ENCODE measurements around the gene ST6GAL1.

Gene ST6GAL1

DNA sequence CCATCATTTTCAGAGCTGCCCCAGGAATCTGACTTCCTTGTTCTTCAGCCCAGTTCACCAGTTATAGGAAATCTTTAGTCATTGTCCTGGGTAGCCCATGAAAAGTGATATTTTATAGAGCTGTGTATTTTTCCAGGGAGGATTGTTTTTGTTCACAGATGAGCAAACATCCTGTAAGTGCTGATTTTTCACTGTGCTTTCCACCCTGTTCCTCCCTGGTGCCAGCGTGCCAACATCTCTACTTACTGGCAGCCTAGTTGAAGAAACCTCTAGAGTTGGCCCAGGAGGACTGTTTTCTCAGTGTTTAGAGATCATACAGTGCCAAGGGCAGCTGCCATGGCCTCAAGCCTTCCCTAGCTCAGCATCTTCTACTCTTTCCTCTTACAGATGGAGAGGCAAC lies 41.3 kb downstream of the ST6GAL1 start:
- Histone ChIP-seq H3K27me3 (ENCODE audit: control insufficient read depth, insufficient read depth, low read length) (no peaks in the 10 kb centered on the region), H3K36me3 (ENCODE audit: control insufficient read depth, insufficient read depth, low read length) (peaks cover 76% of the 10 kb centered on the region), H3K4me3 (ENCODE audit: low read depth, low read length) (no peak overlapping the region), H3K9ac (ENCODE audit: low read length) (no peak overlapping the region), H3K9me3 (ENCODE audit: control insufficient read depth, insufficient read depth, low read depth, low read length) (no peaks in the 10 kb centered on the region), H3K27ac (ENCODE audit: low read depth, low read length) (no peak overlapping the region), H3K4me1 (ENCODE audit: control insufficient read depth, insufficient read depth, low read length) (peaks cover 9% of the 10 kb centered on the region; the same call in 1 of the 2 replicates)

DNA sequence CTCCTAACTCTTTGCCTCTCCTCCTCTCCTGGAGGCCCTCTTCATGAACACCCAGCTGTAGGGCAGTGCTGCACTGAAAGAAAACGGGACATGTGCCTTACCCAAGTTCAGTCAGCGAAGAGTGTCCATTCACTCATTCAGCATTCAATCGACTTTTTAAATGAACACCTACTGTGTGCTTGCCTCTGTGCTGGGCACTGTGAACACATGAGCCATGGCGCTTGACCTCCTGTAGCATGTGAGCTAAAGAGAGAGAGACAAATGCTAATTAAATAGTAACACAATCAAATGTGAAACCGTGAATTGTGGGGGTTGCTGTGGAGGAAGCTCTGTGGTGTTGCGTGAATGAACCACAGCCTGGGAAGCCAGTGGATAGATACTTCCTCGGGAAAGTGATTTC lies 43.4 kb downstream of the ST6GAL1 start:
- Histone ChIP-seq H3K27ac (ENCODE audit: low read depth, low read length) (no peak overlapping the region), H3K4me3 (ENCODE audit: low read depth, low read length) (no peak overlapping the region), H3K36me3 (ENCODE audit: control insufficient read depth, insufficient read depth, low read length) (peaks cover 75% of the 10 kb centered on the region), H3K9me3 (ENCODE audit: control insufficient read depth, insufficient read depth, low read depth, low read length) (no peaks in the 10 kb centered on the region), H3K4me1 (ENCODE audit: control insufficient read depth, insufficient read depth, low read length) (peaks cover 8% of the 10 kb centered on the region; the same call in 1 of the 2 replicates), H3K9ac (ENCODE audit: low read length) (no peak overlapping the region), H3K27me3 (ENCODE audit: control insufficient read depth, insufficient read depth, low read length) (no peaks in the 10 kb centered on the region)

DNA sequence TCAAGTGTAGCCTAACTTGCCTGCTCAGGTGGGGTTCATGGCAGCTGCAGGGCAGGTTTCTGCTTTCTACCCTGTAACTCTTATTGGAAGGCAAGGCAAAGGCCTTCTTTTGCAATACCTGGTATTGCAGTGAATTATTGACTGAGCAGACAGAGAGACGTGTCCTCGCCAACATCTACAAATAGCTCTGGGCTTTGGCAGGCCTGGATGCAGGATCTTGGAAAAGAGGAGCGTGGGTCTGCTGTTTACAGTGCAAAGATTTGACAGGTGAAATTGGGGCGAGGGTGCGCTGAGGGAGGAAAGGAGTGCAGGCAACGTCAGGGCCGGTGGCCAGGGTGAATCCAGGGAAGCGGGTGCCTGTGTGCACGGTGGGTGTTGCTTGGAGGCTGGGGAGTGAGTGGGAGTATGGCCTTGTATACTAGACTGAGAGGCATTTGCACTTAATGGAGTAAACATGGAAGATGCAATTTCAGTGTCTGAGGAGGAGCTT lies 44.5 kb downstream of the ST6GAL1 start:
- peaks cover 8% of the 10 kb centered on the region; the same call in 1 of the 2 replicates for H3K4me1 ChIP-seq (ENCODE audit: control insufficient read depth, insufficient read depth, low read length)
- no peaks in the 10 kb centered on the region for H3K9me3 ChIP-seq (ENCODE audit: control insufficient read depth, insufficient read depth, low read depth, low read length)
- H3K36me3 ChIP-seq (ENCODE audit: control insufficient read depth, insufficient read depth, low read length): peaks cover 79% of the 10 kb centered on the region
- no peak overlapping the region for H3K4me3 ChIP-seq (ENCODE audit: low read depth, low read length)
- no peaks in the 10 kb centered on the region for H3K27me3 ChIP-seq (ENCODE audit: control insufficient read depth, insufficient read depth, low read length)
- H3K9ac ChIP-seq (ENCODE audit: low read length): no peak overlapping the region
- no peak overlapping the region for H3K27ac ChIP-seq (ENCODE audit: low read depth, low read length)

DNA sequence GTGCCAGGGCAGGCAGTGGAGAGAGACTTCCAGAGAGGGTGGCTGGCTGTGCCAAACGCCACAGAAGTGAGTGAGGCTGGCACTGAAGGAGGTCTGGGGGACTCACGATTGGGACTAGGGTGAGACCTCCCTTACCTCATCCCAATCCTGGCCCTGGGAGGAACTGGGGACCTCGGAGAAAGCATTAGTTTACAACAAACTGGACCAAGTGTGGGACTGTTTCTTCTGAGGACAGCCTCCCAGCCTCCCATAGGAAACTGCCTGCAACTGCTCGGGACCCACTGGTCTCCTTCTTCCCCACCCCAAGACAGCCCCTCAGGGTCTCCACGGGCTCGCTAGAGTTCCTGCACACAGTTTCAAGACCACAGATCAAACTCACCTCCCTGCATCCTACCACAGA lies 45.4 kb downstream of the ST6GAL1 start:
- no peak overlapping the region for H3K4me3 ChIP-seq (ENCODE audit: low read depth, low read length)
- peaks cover 8% of the 10 kb centered on the region; the same call in 1 of the 2 replicates for H3K4me1 ChIP-seq (ENCODE audit: control insufficient read depth, insufficient read depth, low read length)
- no peaks in the 10 kb centered on the region for H3K9me3 ChIP-seq (ENCODE audit: control insufficient read depth, insufficient read depth, low read depth, low read length)
- H3K36me3 ChIP-seq (ENCODE audit: control insufficient read depth, insufficient read depth, low read length): peaks cover 83% of the 10 kb centered on the region
- no peak overlapping the region for H3K9ac ChIP-seq (ENCODE audit: low read length)
- H3K27ac ChIP-seq (ENCODE audit: low read depth, low read length): no peak overlapping the region
- no peaks in the 10 kb centered on the region for H3K27me3 ChIP-seq (ENCODE audit: control insufficient read depth, insufficient read depth, low read length)

DNA sequence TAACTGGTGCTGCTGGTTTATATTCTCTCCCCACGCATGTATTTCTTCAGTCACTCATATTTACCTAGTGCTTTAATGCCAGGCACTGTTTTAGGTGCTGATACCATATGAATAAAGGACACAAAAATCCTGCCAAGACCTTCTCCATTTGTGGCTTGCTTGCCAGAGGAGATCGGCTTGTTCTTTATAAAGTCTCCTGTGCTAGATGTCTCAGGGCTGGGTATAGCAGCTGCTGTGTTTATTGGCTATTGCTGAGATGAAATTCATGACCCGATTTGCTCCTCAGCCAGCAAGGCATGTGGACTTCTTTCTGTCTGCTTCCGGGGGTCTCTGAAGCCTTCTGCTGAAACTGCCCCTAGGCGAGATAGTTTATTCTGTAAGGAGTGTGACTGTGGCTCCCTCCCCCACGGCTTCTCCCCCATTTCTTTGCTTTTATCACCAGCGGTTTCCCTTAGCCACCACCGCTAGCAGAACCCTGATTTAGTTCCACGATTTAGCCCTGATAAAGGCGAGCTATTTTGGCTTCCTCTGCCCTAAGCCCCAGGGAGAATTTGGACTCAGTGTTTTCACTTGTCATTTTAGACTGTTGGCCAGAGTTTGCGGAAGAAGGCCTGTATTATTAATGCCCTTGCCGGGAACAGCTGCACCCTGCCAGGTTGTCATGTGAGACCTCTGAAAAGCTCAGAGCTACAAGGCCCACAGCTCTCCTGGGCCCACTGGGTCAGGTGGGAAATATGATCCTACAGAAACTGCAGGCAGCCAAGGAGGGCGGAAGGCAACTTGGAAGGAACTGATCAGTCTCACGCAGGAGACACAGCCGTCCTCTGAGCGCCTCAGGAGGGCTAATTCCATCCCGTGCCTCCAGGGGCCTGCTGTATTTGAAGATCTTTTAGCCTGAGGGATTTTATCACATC lies 46.8 kb downstream of the ST6GAL1 start:
- Histone ChIP-seq H3K4me3 (ENCODE audit: low read depth, low read length) (no peak overlapping the region), H3K9ac (ENCODE audit: low read length) (no peak overlapping the region), H3K27ac (ENCODE audit: low read depth, low read length) (no peak overlapping the region), H3K27me3 (ENCODE audit: control insufficient read depth, insufficient read depth, low read length) (no peaks in the 10 kb centered on the region), H3K36me3 (ENCODE audit: control insufficient read depth, insufficient read depth, low read length) (peaks cover 83% of the 10 kb centered on the region), H3K4me1 (ENCODE audit: control insufficient read depth, insufficient read depth, low read length) (peaks cover 8% of the 10 kb centered on the region; the same call in 1 of the 2 replicates), H3K9me3 (ENCODE audit: control insufficient read depth, insufficient read depth, low read depth, low read length) (no peaks in the 10 kb centered on the region)

DNA sequence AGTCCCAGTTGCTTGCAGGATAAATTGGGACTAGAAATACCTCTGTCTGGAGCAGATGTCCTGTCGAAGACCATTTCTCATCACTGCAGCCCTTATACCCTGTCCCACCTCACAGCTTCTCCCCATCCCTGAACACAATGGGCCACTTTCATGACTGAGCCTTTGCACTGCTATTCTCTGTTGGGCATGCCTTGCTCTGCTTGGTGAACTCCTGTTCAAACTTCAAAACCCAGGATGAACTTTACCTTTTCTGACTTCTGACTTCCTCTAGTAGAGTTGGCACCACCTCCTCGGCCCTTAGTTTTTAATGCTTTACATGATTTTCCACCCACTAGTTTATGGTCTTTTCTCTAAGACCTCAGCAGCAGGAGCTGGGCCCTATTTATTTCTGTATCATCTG lies 48.4 kb downstream of the ST6GAL1 start:
- Histone ChIP-seq H3K27me3 (ENCODE audit: control insufficient read depth, insufficient read depth, low read length) (no peaks in the 10 kb centered on the region), H3K4me3 (ENCODE audit: low read depth, low read length) (no peak overlapping the region), H3K9me3 (ENCODE audit: control insufficient read depth, insufficient read depth, low read depth, low read length) (no peaks in the 10 kb centered on the region), H3K27ac (ENCODE audit: low read depth, low read length) (no peak overlapping the region), H3K36me3 (ENCODE audit: control insufficient read depth, insufficient read depth, low read length) (peaks cover 84% of the 10 kb centered on the region), H3K4me1 (ENCODE audit: control insufficient read depth, insufficient read depth, low read length) (peaks cover 10% of the 10 kb centered on the region; the same call in 1 of the 2 replicates), H3K9ac (ENCODE audit: low read length) (no peak overlapping the region)

DNA sequence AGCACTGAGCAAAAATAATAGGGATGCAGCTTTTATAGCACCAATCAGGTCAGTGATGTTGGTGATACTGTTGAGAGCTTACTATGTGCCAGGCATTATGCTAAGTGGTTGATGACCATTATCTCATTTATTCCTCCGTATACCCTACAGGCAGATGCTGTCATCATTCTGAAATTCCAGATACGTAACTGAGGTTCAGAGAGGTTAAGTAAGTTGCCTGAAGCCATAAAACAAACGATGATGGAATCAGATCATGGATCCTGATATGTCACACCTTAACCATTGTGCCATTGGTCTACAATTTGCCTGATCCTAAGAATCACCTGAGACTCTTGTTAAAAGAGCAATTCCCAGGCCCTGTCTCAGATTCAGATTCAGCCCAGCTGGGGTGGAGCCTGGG lies 49.5 kb downstream of the ST6GAL1 start:
- Histone ChIP-seq H3K36me3 (ENCODE audit: control insufficient read depth, insufficient read depth, low read length) (peaks cover 83% of the 10 kb centered on the region), H3K4me3 (ENCODE audit: low read depth, low read length) (no peak overlapping the region), H3K9ac (ENCODE audit: low read length) (no peak overlapping the region), H3K27me3 (ENCODE audit: control insufficient read depth, insufficient read depth, low read length) (no peaks in the 10 kb centered on the region), H3K27ac (ENCODE audit: low read depth, low read length) (no peak overlapping the region), H3K4me1 (ENCODE audit: control insufficient read depth, insufficient read depth, low read length) (peaks cover 16% of the 10 kb centered on the region), H3K9me3 (ENCODE audit: control insufficient read depth, insufficient read depth, low read depth, low read length) (no peaks in the 10 kb centered on the region)

DNA sequence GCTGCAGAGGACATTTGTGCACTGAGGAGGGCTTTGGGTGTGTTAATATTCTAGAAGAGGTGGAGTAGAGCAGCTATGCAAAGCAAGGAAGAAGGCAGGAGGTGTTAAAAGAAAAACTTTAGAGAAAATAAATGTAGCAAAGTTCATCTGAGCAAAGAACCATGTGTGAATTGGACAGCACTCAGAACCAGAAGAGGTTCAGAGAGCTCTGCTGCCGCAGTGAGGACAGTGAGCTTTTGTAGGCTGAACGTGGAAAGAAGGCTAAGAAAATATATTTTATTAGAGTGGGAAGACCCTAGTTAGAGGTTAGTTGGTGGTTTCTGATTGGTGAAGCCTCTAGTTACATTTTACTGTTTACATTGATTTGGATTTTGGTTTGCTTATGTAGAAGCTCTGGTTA lies 50.7 kb downstream of the ST6GAL1 start:
- H3K4me1 ChIP-seq (ENCODE audit: control insufficient read depth, insufficient read depth, low read length): peaks cover 16% of the 10 kb centered on the region

DNA sequence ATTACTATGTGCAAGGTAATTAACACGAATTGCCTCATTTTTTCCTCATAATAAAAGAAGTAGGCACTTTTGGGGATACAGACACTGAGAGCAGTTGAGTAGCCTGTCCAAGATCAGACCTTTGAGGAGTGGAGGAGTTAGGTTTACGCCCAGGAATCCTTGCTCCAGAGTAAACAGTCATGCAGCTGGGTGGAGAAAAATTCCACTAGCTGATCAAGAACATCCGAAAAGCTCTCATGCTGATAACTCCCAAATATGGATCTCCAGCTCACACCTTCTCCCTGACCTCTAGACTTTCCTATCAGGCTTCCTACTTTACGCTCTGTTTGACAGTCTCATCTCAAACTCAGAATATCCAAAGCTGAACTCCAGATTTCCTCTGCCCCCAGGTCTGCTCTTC lies 53.3 kb downstream of the ST6GAL1 start:
- Histone ChIP-seq H3K27ac (ENCODE audit: low read depth, low read length) (no peak overlapping the region), H3K4me3 (ENCODE audit: low read depth, low read length) (no peak overlapping the region), H3K9me3 (ENCODE audit: control insufficient read depth, insufficient read depth, low read depth, low read length) (no peaks in the 10 kb centered on the region), H3K9ac (ENCODE audit: low read length) (no peak overlapping the region), H3K27me3 (ENCODE audit: control insufficient read depth, insufficient read depth, low read length) (no peaks in the 10 kb centered on the region), H3K4me1 (ENCODE audit: control insufficient read depth, insufficient read depth, low read length) (peaks cover 8% of the 10 kb centered on the region), H3K36me3 (ENCODE audit: control insufficient read depth, insufficient read depth, low read length) (peaks cover 70% of the 10 kb centered on the region)

More for the DNA sequence above, 50.7 kb downstream of the ST6GAL1 start:
- H3K9ac ChIP-seq (ENCODE audit: low read length): no peak overlapping the region
- H3K36me3 ChIP-seq (ENCODE audit: control insufficient read depth, insufficient read depth, low read length): peaks cover 76% of the 10 kb centered on the region
- H3K9me3 ChIP-seq (ENCODE audit: control insufficient read depth, insufficient read depth, low read depth, low read length): no peaks in the 10 kb centered on the region
- H3K4me3 ChIP-seq (ENCODE audit: low read depth, low read length): no peak overlapping the region
- H3K27me3 ChIP-seq (ENCODE audit: control insufficient read depth, insufficient read depth, low read length): no peaks in the 10 kb centered on the region
- H3K27ac ChIP-seq (ENCODE audit: low read depth, low read length): no peak overlapping the region

DNA sequence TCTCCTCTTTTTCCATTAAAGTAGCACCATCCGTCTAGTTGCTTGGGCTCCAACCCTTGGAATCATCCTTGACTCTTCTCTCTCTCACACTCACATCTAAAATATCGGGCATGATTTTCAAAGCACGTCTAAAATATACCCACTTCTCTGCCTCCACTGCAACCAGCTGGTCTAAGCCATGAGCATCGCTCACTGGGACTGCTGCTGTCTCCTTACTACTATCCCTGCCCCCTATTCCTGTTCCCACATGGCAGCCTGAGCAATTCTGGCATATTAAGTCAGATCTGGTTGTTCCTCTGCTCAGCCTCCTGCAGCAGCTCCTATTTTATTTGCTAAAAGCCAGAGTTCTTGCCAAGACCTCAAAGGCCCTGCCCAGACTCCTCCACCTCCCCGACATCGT lies 53.7 kb downstream of the ST6GAL1 start:
- no peaks in the 10 kb centered on the region for H3K9me3 ChIP-seq (ENCODE audit: control insufficient read depth, insufficient read depth, low read depth, low read length)
- H3K27me3 ChIP-seq (ENCODE audit: control insufficient read depth, insufficient read depth, low read length): no peaks in the 10 kb centered on the region
- H3K36me3 ChIP-seq (ENCODE audit: control insufficient read depth, insufficient read depth, low read length): peaks cover 69% of the 10 kb centered on the region

DNA sequence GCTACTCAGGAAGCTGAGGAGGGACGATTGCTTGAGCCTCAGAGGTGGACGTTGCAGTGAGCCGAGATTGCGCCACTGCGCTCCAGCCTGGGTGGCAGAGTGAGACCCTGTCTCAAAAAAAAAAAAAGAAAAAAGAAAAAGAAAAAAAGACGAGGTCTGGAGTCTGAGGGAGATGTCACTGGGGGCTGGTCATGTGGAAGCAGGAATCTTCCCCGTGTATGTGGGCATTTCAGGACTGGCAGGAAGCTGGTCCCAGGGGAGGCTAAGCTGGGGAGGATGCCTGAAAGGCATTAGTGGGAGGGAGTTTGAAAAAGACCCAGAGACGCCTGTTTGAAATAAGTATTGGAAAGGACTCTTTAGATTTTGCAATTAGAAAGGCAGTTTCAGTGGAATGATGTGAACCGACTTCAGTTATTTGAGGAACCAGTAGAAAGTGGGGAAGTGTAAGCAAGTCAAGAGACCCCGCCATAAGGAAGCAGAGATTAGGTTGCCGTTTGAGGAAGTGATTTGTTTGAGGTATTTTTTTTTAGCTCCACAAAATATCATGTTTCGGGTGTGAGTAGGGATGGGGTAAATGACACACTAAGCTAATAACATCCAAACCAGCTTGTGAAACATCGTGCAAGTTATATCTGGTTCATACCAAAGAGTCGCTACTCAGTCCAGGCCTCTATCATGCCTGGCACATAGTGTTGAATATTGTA lies 55.5 kb downstream of the ST6GAL1 start:
- Histone ChIP-seq H3K36me3 (ENCODE audit: control insufficient read depth, insufficient read depth, low read length) (peaks cover 65% of the 10 kb centered on the region), H3K27ac (ENCODE audit: low read depth, low read length) (no peak overlapping the region), H3K4me1 (ENCODE audit: control insufficient read depth, insufficient read depth, low read length) (peaks cover 8% of the 10 kb centered on the region), H3K27me3 (ENCODE audit: control insufficient read depth, insufficient read depth, low read length) (no peaks in the 10 kb centered on the region), H3K9ac (ENCODE audit: low read length) (no peak overlapping the region), H3K9me3 (ENCODE audit: control insufficient read depth, insufficient read depth, low read depth, low read length) (no peaks in the 10 kb centered on the region), H3K4me3 (ENCODE audit: low read depth, low read length) (no peak overlapping the region)

More for the DNA sequence above, 53.7 kb downstream of the ST6GAL1 start:
- Histone ChIP-seq H3K4me3 (ENCODE audit: low read depth, low read length) (no peak overlapping the region), H3K9ac (ENCODE audit: low read length) (no peak overlapping the region), H3K27ac (ENCODE audit: low read depth, low read length) (no peak overlapping the region), H3K4me1 (ENCODE audit: control insufficient read depth, insufficient read depth, low read length) (peaks cover 8% of the 10 kb centered on the region)

Measured in HUES6 (cell line).